ENCODE results near the gene THAP7.

Gene THAP7

DNA sequence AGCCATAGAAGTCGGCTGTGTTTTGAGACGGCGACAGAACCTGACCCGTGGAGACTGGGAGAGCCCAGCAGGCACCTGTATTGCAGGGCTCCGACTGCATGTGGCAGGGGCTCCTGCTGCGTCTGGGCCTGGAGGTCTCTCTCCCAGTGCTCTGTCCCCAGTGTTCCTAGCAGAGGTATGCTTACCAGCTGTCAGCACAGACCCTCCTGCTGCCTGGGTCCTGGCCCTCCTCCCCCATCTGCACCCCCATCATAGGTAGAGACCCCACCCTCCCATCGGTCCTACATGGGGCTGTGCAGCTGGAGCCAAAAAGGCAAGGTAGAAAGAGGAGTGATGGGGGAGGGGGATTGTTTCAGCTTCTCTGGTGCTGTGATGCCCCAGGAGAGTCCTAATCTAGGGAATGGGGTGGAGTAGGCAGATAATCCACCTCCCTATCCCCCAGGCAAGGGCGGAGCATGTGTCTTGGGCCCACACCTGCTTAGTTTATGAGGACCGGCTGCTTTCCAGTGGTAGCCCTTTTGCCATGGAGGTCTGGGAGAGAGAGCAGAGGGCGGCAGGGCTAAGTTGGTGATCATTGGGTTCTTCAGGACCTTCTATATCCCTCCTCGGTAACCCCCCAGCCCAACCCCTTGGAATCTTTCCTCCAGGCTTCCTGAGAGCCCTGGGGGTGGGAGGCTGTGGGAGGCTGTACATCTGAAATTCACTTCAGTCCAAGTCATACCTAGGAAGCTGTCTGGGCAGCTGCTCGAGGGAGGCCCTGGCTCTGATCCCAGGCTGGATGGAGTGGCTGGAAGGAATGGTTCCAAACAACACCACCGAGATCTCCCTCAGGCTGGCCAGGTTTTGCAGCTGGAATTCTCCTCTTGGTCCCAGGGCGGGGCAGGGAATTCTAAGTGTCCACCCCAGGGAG is 25.1 kb upstream of the THAP7 start:
- in situ Hi-C loops (cut with HindIII; ENCODE audit: low pct_ligation_motif_present, low sequenced_read_pairs), result no loop called here
- Histone ChIP-seq H3K27me3 (replicated peaks) (peaks cover 18% of the 10 kb centered on the region), H3K36me3 (replicated peaks) (no peaks in the 10 kb centered on the region), H3K4me3 (ENCODE audit: low read depth, low read length) (no peak overlapping the region), H3K27ac (no peak overlapping the region)
- TF ChIP-seq CTCF (IDR thresholded peaks at IDR 0.05; ENCODE audit: low read depth, low read length, missing control alignments), result no peak
- peak; percentile 22 for DNase-seq

DNA sequence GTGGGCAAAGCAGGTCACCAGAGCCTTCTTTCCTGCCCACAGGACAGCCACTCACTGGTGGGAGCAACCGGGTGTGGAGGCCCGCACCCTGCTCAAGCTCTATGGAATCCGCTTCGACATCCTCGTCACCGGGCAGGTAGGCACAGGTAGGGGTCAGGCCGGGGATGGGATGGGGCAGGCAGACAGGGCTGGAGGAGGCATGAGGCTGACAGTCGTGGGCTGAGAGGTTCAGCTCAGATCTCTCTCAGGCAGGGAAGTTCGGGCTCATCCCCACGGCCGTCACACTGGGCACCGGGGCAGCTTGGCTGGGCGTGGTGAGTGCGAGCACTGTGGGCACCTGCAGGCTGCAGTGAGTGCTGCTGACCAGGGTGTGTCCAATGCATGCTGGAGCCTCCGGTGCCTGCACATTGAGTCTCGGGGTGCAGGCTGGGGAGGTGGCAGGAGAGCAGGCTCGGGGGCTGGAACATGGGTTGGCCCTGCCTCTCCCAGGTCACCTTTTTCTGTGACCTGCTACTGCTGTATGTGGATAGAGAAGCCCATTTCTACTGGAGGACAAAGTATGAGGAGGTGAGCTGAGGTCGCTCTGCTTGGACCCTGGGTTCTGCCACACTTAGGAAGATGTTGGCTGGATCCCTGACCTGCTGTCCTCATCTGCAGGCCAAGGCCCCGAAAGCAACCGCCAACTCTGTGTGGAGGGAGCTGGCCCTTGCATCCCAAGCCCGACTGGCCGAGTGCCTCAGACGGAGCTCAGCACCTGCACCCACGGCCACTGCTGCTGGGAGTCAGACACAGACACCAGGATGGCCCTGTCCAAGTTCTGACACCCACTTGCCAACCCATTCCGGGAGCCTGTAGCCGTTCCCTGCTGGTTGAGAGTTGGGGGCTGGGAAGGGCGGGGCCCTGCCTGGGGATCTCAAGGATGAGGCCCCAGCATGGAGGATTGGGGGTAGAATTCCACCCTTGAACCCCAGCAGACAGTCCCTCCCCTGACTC is 24.1 kb upstream of the THAP7 start:
- peaks cover 8% of the 10 kb centered on the region for H3K27me3 ChIP-seq (replicated peaks)
- H3K27ac ChIP-seq, result no peak overlapping the region
- no peak overlapping the region for H3K4me3 ChIP-seq (ENCODE audit: low read depth, low read length)
- TF ChIP-seq CTCF (IDR thresholded peaks at IDR 0.05; ENCODE audit: low read depth, low read length, missing control alignments), result no peak
- in situ Hi-C loops (cut with HindIII; ENCODE audit: low pct_ligation_motif_present, low sequenced_read_pairs), result no loop called here
- no peaks in the 10 kb centered on the region for H3K36me3 ChIP-seq (replicated peaks)
- no peak for DNase-seq

DNA sequence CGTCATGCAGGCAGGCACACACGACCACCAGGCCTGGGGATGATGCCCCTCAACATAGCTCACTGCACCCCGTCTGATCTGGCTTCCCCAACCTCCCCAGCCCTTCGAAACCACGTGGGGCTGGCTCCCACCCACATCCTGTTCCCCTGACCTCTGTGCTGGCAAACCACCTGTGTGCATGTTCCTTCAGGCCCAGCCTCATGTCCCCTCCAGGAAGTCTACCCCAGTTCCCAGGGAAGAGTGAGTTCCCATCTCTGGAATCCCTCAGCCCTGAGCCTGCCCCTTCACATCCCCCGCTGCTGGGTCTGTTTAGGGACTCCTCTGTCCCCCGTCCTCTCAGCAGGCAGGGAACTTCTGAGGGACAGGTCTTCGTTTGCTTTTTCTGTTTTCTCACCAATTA is 23.3 kb upstream of the THAP7 start:
- H3K36me3 ChIP-seq (replicated peaks), result no peaks in the 10 kb centered on the region
- peaks cover 3% of the 10 kb centered on the region for H3K27me3 ChIP-seq (replicated peaks)
- in situ Hi-C loops (cut with HindIII; ENCODE audit: low pct_ligation_motif_present, low sequenced_read_pairs), result no loop called here
- TF ChIP-seq CTCF (IDR thresholded peaks at IDR 0.05; ENCODE audit: low read depth, low read length, missing control alignments), result no peak
- H3K27ac ChIP-seq, result no peak overlapping the region
- DNase-seq, result no peak
- H3K4me3 ChIP-seq (ENCODE audit: low read depth, low read length), result no peak overlapping the region

DNA sequence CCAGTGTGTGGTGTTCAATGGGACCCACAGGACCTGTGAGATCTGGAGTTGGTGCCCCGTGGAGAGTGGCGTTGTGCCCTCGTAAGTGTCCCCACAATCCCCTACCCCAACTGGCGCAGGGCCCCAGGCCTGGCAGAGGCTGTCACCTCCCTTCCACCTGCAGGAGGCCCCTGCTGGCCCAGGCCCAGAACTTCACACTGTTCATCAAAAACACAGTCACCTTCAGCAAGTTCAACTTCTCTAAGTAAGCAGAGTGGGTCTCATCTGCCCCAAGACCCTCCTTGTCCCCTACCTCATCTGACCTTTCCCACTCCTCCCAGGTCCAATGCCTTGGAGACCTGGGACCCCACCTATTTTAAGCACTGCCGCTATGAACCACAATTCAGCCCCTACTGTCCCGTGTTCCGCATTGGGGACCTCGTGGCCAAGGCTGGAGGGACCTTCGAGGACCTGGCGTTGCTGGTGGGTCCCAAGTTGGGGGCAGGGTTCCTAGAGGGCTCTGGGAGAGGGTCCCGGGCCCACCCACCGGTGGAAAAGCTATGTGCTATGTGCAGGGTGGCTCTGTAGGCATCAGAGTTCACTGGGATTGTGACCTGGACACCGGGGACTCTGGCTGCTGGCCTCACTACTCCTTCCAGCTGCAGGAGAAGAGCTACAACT is 21.2 kb upstream of the THAP7 start:
- in situ Hi-C loops (cut with HindIII; ENCODE audit: low pct_ligation_motif_present, low sequenced_read_pairs), result no loop called here
- Histone ChIP-seq H3K36me3 (replicated peaks) (no peaks in the 10 kb centered on the region), H3K27me3 (replicated peaks) (no peaks in the 10 kb centered on the region), H3K4me3 (ENCODE audit: low read depth, low read length) (no peak overlapping the region), H3K27ac (no peak overlapping the region)
- DNase-seq, result no peak
- TF ChIP-seq CTCF (IDR thresholded peaks at IDR 0.05; ENCODE audit: low read depth, low read length, missing control alignments), result peak; percentile 11

DNA sequence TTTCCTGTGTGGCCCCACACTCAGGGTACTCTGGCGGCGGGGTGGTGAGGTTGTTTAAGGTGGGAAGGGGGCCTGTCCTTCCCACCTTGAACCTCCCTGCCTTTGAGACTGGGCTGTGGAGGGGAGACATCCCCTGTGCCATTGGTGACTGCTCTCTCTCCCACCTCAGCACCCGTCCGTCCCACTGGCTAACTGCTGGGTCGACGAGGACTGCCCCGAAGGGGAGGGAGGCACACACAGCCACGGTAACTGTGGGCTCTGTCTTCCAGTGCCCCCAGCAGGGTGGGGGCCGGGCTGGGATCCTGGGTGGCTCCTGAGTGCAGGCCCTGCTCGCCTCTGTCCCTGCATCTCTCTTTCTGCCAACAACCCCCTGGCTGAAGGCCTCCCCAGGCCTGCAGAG is 20.6 kb upstream of the THAP7 start:
- TF ChIP-seq CTCF (IDR thresholded peaks at IDR 0.05; ENCODE audit: low read depth, low read length, missing control alignments), result no peak
- Histone ChIP-seq H3K4me3 (ENCODE audit: low read depth, low read length) (no peak overlapping the region), H3K36me3 (replicated peaks) (no peaks in the 10 kb centered on the region), H3K27me3 (replicated peaks) (no peaks in the 10 kb centered on the region), H3K27ac (no peak overlapping the region)
- DNase-seq, result no peak
- in situ Hi-C loops (cut with HindIII; ENCODE audit: low pct_ligation_motif_present, low sequenced_read_pairs), result no loop called here

Data from brain microvascular endothelial cell (primary cell).